WTC11 (cell line): ENCODE data around the gene KY. TPM values are rescaled to one million over a fixed set of nuclear protein-coding genes. Genes with fewer than 3 reads are reported as not detected.

ENCODE experiments used
- ATAC-seq: fragments of 200-7000 bp; cut with Tn5 transposase; 2 replicates; pipeline ENCODE4 v1.10.0; 2021; ENCODE audit warnings: mild to moderate bottlenecking, moderate library complexity
- CTCF ChIA-PET: fragments of 300-600 bp; sonication (Branson Sonifier 250); formaldehyde crosslinking; loops from one replicate; lab custom pipeline; 2021; ENCODE audit warnings: antibody characterized with exemption; lab: Charles Lee
- POLR2A ChIA-PET: fragments of 350-600 bp; sonication (Branson Sonifier 250); formaldehyde crosslinking; loops from one replicate; lab custom pipeline; 2021; ENCODE audit warnings: antibody characterized with exemption; lab: Charles Lee
- DNase-seq: peaks from one replicate; pipeline ENCODE4 v3.0.0; 2021; ENCODE audit warnings: low spot score
- H3K27ac Mint-ChIP-seq: 2 replicates; pipeline ENCODE4 v1.8.0; 2021; ENCODE audit warnings: mixed read lengths
- H3K27me3 Mint-ChIP-seq: 2 replicates; pipeline ENCODE4 v1.8.0; 2021; ENCODE audit warnings: low read depth, mild to moderate bottlenecking, moderate library complexity, mixed read lengths
- H3K36me3 Mint-ChIP-seq: 2 replicates; pipeline ENCODE4 v1.8.0; 2021; ENCODE audit warnings: mixed read lengths
- H3K4me1 Mint-ChIP-seq: 2 replicates; pipeline ENCODE4 v1.8.0; 2022; ENCODE audit warnings: mixed read lengths
- H3K4me3 Mint-ChIP-seq: 2 replicates; pipeline ENCODE4 v1.8.0; 2021; ENCODE audit warnings: mild to moderate bottlenecking, moderate library complexity, mixed read lengths
- H3K9me3 Mint-ChIP-seq: 2 replicates; pipeline ENCODE4 v1.8.0; 2021; ENCODE audit warnings: mixed read lengths
- AFF4 ChIP-seq: sonication (generic); formaldehyde crosslinking; IDR thresholded peaks from 2 replicates; pipeline ENCODE4 v1.8.1; 2023; ENCODE audit warnings: mild to moderate bottlenecking, missing genetic modification reagents, borderline replicate concordance
- FOXK1 ChIP-seq: sonication (generic); formaldehyde crosslinking; IDR thresholded peaks from 2 replicates; pipeline ENCODE4 v1.8.0; 2022; ENCODE audit warnings: mild to moderate bottlenecking, moderate library complexity, missing genetic modification reagents
- FOXP1 ChIP-seq: sonication (generic); formaldehyde crosslinking; IDR thresholded peaks from 2 replicates; pipeline ENCODE4 v1.8.0; 2022; ENCODE audit warnings: missing genetic modification reagents, mild to moderate bottlenecking, moderate library complexity, borderline replicate concordance
- GABPB1 ChIP-seq: sonication (generic); formaldehyde crosslinking; IDR thresholded peaks from 2 replicates; pipeline ENCODE4 v1.8.1; 2023; ENCODE audit warnings: mild to moderate bottlenecking, missing genetic modification reagents
- IRF2 ChIP-seq: sonication (generic); formaldehyde crosslinking; IDR thresholded peaks from 2 replicates; pipeline ENCODE4 v1.8.0; 2022; ENCODE audit warnings: low read depth, missing genetic modification reagents, borderline replicate concordance
- MLX ChIP-seq: sonication (generic); formaldehyde crosslinking; IDR thresholded peaks from 2 replicates; pipeline ENCODE4 v1.8.1; 2023; ENCODE audit warnings: mild to moderate bottlenecking, missing genetic modification reagents, moderate library complexity
- MXD4 ChIP-seq: fragments of 250-450 bp; sonication (Bioruptor Pico); IDR thresholded peaks from 2 replicates; pipeline ENCODE4 v1.8.0; 2021; ENCODE audit warnings: mild to moderate bottlenecking, moderate library complexity, borderline replicate concordance
- NR1H2 ChIP-seq: sonication (generic); formaldehyde crosslinking; IDR thresholded peaks from 2 replicates; pipeline ENCODE4 v1.9.0; 2021; ENCODE audit warnings: mild to moderate bottlenecking, moderate library complexity, missing genetic modification reagents
- PRDM15 ChIP-seq: sonication (generic); formaldehyde crosslinking; IDR thresholded peaks from 2 replicates; pipeline ENCODE4 v1.8.0; 2022; ENCODE audit warnings: missing genetic modification reagents
- RORB ChIP-seq: fragments of 250-450 bp; sonication (Bioruptor Pico); IDR thresholded peaks from 2 replicates; pipeline ENCODE4 v1.9.0; 2021; ENCODE audit warnings: mild to moderate bottlenecking
- SOX15 ChIP-seq: fragments of 250-450 bp; sonication (Bioruptor Pico); IDR thresholded peaks from 2 replicates; pipeline ENCODE4 v1.9.0; 2021; ENCODE audit warnings: mild to moderate bottlenecking
- TCF7 ChIP-seq: sonication (generic); formaldehyde crosslinking; IDR thresholded peaks from 2 replicates; pipeline ENCODE4 v1.8.0; 2022; ENCODE audit warnings: mild to moderate bottlenecking, low read depth, missing genetic modification reagents, moderate library complexity
- USF2 ChIP-seq: sonication (generic); formaldehyde crosslinking; IDR thresholded peaks from 2 replicates; pipeline ENCODE4 v1.8.1; 2023; ENCODE audit warnings: mild to moderate bottlenecking, missing genetic modification reagents, moderate library complexity
- ZMAT4 ChIP-seq: fragments of 250-450 bp; sonication (Bioruptor Pico); IDR thresholded peaks from 2 replicates; pipeline ENCODE4 v1.9.0; 2021; ENCODE audit warnings: mild to moderate bottlenecking
- ZNF138 ChIP-seq: sonication (generic); formaldehyde crosslinking; conservative IDR thresholded peaks from 2 replicates; pipeline ENCODE4 v1.8.1; 2022; ENCODE audit warnings: mild to moderate bottlenecking, moderate library complexity, missing genetic modification reagents
- ZNF219 ChIP-seq: sonication (generic); formaldehyde crosslinking; IDR thresholded peaks from 2 replicates; pipeline ENCODE4 v1.8.0; 2023; ENCODE audit warnings: missing genetic modification reagents, mild to moderate bottlenecking, borderline replicate concordance
- total RNA-seq: library from RNA; stranded (reverse); gene quantifications from 3 replicates; pipeline ENCODE4 v1.2.3, GENCODE V29; 2021

KY gene
- total RNA-seq, 1 experiment from 2014 or later: not detected

GRCh38 chr3:134693226-134693625 is 42.4 kb upstream of the KY start (continued):
- no peak for TF ChIP-seq PRDM15 (CRISPR knock-in tag)
- no peak for TF ChIP-seq GABPB1

GRCh38 chr3:134690226-134690625 is 39.4 kb upstream of the KY start:
- POLR2A ChIA-PET: no interaction called here

GRCh38 chr3:134687642-134688041 is 36.8 kb upstream of the KY start:
- DNase-seq (no peak), ATAC-seq (no peak)
- ChIA-PET POLR2A (interaction anchor here (1.0 kb wide), 1 partner anchor 9 kb away, joined by 4 read pairs; no protein-coding TSS in a partner anchor), CTCF (interaction anchor here (1.3 to 4.3 kb wide), 2 partner anchors 10 to 68 kb away, joined by 4 to 34 read pairs; no protein-coding TSS in a partner anchor)
- Mint-ChIP-seq H3K4me3 (no peak overlapping the region), H3K9me3 (peaks cover 4% of the 10 kb centered on the region; the same call in 1 of the 2 replicates), H3K27me3 (peaks cover 8% of the 10 kb centered on the region), H3K4me1 (peaks cover 7% of the 10 kb centered on the region; the same call in 1 of the 2 replicates), H3K27ac (no peak overlapping the region), H3K36me3 (no peaks in the 10 kb centered on the region)
- TF ChIP-seq MXD4 (CRISPR knock-in tag): no peak
- TF ChIP-seq AFF4 (CRISPR knock-in tag): no peak
- no peak for TF ChIP-seq USF2
- no peak for TF ChIP-seq IRF2
- no peak for TF ChIP-seq ZNF219
- TF ChIP-seq ZMAT4 (CRISPR knock-in tag): no peak
- no peak for TF ChIP-seq TCF7 (CRISPR knock-in tag)
- TF ChIP-seq SOX15 (CRISPR knock-in tag): no peak
- TF ChIP-seq FOXK1 (CRISPR knock-in tag): no peak

More at GRCh38 chr3:134690226-134690625, 39.4 kb upstream of the KY start:
- ATAC-seq (no peak), DNase-seq (no peak)
- Mint-ChIP-seq H3K9me3 (peaks cover 4% of the 10 kb centered on the region; the same call in 1 of the 2 replicates), H3K4me3 (no peak overlapping the region), H3K27ac (no peak overlapping the region), H3K27me3 (peaks cover 26% of the 10 kb centered on the region), H3K36me3 (no peaks in the 10 kb centered on the region), H3K4me1 (0 out of 2 replicates have a peak, but pooled peaks cover 3% of the 10 kb centered on the region)
- TF ChIP-seq RORB (CRISPR knock-in tag) (no peak), AFF4 (CRISPR knock-in tag) (no peak), MLX (CRISPR knock-in tag) (no peak), FOXP1 (CRISPR knock-in tag) (no peak), NR1H2 (CRISPR knock-in tag) (no peak), ZNF138 (CRISPR knock-in tag) (no peak)
- CTCF ChIA-PET: interaction anchor here (0.7 to 1.5 kb wide), 3 partner anchors 9 to 65 kb away, joined by 3 to 9 read pairs (median 3); no protein-coding TSS in a partner anchor
